Measurements from ENCODE around the gene ARHGAP11B. TPM values are rescaled to one million over a fixed set of nuclear protein-coding genes. Genes with fewer than 3 reads are reported as not detected.

ARHGAP11B gene

Small RNA genes lying within 50 kb of the gene (small RNA-seq; reads per million reads assigned to genes)
- gene RF00019 (0 reads per million in 2 experiments), gene RF00096 (0 to 0.17 reads per million in 2 experiments), gene RN7SL628P (0 reads per million in 2 experiments)

Other genes starting within 250 kb of the ARHGAP11B start
- 1.3 and 4.5 TPM in 2 replicates for gene CHRFAM7A, start 232.6 kb upstream of the ARHGAP11B start, total RNA-seq (2014; rRNA removed; shearing (Covaris generic))
- 0.81 and 1.2 TPM in 2 replicates for gene GOLGA8R, start 211.9 kb upstream of the ARHGAP11B start, total RNA-seq (2014; rRNA removed; shearing (Covaris generic))
- gene GOLGA8Q, start 74.1 kb upstream of the ARHGAP11B start, total RNA-seq (2014; rRNA removed; shearing (Covaris generic)): 1.2 TPM in 1 of 2 replicates, not detected in the other
- 1.1 and 2.3 TPM in 2 replicates for gene GOLGA8H, start 22.1 kb upstream of the ARHGAP11B start, total RNA-seq (2014; rRNA removed; shearing (Covaris generic))

All from NCI-H460 (cell line).